DMS 273 treated with DMSO at 0.1 percent for 48 hours (cell line): ENCODE data around the gene ABCC5.
"Not testable (repeated sequence)": the region's sequence is repeated elsewhere in the genome, so short reads cannot be mapped to it uniquely, and the experiment has no call there.

Experiments used
- DNase-seq: peaks from one replicate; lab custom pipeline; 2025; lab: John Stamatoyannopoulos, UW

The ABCC5 gene

GRCh38 chr3:184016169-184016570, 1.5 kb downstream of the ABCC5 start:
- DNase-seq: no peak

GRCh38 chr3:184015381-184016019, 2.2 kb downstream of the ABCC5 start:
- peak; percentile 74 for DNase-seq

GRCh38 chr3:184011937-184012889, 5.5 kb downstream of the ABCC5 start:
- no peak for DNase-seq

GRCh38 chr3:184011230-184011876, 6.3 kb downstream of the ABCC5 start:
- no peak for DNase-seq

DNA sequence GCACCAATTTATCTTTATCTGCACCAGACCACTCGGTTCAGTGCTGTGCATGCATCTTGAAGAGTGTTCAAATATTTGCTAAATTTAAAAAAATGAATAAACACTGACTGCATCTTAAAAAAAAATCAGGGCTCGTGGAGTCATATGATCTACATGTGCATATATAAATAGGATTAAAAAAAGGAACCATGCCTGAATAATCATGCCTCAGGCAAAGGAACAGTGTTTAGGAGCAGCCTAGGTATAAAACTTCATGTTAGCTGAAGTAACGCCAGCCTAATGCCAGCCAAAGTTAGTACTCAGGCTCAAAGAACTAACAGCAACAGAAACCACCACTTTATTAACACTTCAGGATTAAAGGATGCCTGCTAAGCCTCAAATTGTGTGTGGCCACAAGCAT, 9.5 kb downstream of the ABCC5 start:
- no peak for DNase-seq

DNA sequence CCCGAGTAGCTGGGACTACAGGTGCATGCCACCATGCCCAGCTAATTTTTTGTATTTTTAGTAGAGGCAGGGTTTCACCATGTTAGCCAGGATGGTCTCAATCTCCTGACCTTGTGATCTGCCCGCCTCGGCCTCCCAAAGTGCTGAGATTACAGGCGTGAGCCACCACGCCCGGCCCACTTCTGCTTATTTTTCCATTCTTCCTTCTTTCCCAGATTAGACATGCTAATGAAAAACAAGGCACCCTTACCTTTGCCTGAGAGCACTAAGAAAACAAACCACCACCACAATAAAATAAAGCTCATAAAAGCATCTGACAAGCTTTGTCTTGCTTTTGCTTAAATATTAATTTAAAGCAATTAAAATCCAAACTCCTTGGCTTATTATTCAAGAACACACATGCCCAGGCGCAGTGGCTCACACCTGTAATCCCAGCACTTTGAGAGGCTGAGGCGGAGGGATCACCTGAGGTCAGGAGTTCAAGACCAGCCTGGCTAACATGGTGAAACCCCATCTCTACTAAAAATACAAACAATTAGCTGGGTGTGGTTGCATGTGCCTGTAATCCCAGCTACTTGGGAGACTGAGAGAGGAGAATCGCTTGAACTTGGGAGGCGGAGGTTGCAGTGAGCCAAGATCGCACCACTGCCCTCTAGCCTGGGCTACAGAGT, 10.4 kb downstream of the ABCC5 start:
- DNase-seq: not testable (repeated sequence)

DNA sequence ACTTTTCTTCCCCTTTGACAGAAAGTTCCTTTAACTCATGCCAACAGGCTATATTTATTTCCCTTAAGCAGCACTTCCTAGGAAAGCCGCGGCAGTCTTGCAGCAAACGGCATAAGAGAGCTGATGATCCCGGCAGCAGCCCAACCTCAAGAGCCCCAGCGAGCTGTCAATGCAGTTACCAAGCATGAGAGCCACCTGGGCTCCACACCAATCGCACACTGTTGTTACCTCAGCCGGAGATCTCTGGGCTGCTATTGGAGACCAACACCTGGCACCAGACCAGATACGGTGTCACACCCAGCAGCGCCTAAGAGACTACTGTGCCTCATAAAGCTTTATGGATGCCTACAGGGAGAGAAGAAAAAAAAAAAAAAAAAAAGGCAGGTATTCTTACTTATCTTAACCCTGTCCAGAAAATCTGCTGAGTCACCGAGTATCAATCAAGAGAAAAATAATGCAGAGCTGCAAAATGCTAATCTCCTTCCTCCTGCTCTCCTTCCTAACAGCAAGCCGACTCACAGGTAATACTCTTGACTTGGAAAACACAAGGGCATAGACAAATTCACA, 11.7 kb downstream of the ABCC5 start:
- peak; percentile 94 for DNase-seq

GRCh38 chr3:184004476-184004875, 13.2 kb downstream of the ABCC5 start:
- DNase-seq: no peak

GRCh38 chr3:184003187-184003967, 14.3 kb downstream of the ABCC5 start:
- no peak for DNase-seq

GRCh38 chr3:184002469-184002868, 15.2 kb downstream of the ABCC5 start:
- DNase-seq: no peak

- DNase-seq: no peak
Observed at GRCh38 chr3:184001761-184002160, 15.9 kb downstream of the ABCC5 start.

DNA sequence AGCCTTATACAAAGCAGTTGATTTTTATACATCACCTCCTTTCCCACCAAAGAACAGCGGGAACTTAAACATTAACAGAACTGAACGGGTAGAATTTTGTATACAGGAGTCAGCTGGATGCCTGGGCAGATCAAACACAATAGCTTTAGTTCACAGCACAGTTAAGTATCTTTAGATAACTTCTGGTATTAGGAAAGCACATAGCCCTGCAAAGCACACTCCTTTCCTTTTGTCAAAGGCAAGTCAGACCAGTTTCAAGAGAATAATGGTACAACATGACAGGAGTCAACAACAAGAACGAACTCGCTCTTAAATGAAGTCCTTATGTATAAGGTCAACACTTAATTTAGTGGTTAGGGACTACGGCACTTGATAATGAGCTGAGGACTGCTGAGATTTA, 26.3 kb downstream of the ABCC5 start:
- DNase-seq: no peak

GRCh38 chr3:183988216-183988790, 29.4 kb downstream of the ABCC5 start:
- no peak for DNase-seq

DNA sequence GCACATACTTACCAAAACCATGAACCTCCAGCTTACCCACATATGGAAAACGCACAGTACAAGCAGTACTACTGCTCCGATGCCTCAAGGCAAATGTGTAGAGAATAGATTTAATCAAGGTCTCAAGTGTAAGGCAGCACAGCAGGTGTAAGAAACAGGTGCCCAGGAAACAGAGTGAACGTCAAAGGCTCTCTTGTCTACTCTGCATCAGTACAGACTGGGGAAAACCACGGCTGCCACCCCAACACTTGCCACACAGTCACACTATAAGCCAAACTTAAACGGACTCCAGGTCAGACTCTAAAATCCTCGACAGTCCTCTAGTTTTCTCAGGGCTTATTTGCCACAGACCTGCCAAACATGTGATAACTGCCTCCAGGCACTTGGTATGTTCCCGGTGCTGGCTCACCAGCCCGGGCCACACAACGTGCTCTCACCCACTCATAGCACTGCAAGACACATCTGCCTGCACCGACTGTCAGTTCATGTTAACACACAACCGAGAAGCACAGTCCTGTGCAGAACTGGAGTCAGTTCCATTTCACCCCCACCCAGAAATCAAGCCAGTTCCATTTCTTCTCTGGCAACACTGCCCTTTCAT, 30.6 kb downstream of the ABCC5 start:
- no peak for DNase-seq

- no peak for DNase-seq
Observed at GRCh38 chr3:183984749-183985729, 32.6 kb downstream of the ABCC5 start.

DNA sequence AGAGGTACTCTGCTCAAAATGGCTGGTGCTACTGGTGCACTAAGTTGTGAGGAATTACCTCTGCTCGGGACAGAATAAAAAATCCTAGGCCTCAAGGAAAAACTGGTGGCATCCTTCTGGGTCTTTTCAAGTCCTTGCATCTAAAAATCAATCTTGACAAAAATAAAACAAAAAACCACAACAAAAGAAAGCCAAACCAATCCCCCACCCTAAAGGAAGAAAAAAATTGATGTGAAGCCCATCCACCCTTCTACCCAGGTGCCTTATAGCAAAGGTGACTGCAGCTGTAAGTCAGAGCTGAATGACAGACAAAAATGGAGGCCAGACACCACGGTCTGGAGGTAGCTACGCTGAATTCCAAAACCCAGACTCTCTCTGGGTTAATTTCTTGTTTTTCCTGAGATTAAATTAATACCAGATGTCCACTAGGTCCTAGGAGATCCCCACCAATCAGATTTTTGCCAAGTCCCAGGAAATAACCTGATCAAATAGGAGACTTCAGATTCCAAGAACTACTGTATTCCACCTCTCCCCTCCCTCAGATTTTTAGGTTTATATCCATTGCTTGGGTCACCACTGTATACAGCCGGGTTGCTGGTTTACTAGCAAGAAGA, 33.5 kb downstream of the ABCC5 start:
- DNase-seq: no peak

DNA sequence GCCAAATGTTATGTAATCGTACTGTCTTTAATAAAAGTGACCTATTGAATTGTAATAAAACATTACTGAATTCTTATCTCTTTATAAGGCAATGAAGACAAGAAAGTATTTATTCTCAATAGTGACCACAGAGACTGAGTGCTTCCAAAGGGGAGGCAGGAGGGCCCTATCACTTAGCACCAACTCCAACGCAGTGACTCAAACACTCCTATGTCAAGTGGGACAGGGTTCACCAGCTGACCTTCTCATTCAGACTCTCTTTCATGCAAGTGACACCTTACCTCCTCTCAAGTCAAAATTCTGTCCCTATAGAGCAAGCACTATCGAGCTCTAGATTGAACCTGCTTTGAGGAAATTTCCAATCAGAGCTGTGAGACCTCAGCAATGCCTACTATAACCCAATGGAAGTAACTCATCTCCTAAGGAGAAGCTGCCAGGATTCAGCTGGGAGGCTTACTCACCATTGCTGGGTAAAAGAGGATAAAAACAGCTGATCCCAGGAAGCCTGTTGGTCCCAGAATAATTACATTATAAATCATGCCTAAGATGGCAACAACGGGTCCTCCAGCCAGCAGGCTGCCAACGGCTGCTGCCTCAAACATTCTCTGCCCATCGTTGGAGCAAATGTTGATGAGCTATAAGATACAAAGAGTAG, 35.6 kb downstream of the ABCC5 start:
- DNase-seq: no peak

DNA sequence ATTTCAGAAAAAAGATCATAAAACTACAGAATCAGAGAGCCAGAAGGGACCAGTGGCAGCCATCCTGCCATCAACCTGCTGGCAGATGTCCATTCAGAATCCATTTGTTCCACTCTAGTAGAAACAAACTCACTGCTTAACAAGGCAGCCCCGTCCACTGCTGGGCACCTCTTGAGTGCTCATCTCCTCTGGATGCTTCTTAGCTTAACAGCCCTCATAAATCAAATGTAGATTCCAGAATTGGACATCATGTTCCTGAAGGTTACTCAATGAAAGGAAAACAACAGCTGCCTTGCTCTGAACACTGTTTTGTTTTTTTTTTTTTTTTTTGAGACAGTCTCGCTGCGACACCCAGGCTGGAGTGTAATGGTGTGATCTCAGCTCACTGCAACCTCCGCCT, 37.3 kb downstream of the ABCC5 start:
- no peak for DNase-seq
